GM19023 (cell line): Measurements from ENCODE around the gene PEAK1.

ENCODE experiments used
- ATAC-seq: cut with Tn5 transposase; IDR thresholded peaks from one replicate; pipeline ENCODE4 v1.9.1; 2021; ENCODE audit warnings: mild to moderate bottlenecking, moderate library complexity; ENCODE audit not compliant: unreplicated experiment

Gene PEAK1

DNA sequence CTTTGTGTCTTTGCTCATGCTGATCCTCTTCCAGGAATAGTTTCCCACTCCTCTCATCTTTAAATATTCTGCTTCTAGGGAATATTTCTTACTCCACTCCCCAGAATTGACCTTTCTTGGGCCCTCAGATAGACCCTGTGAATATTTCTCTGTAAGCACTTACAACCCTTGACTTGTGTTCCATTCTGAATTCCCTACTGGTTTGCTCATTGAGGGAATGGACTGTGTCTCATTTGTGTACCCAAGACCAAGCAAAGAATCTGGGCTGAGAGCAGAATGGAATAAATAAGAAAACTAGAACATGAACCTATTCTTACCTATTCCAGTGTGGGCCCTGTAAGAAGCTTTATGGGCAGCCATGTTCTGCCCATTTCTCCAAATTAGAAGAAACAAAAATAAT is 276.3 kb downstream of the PEAK1 start:
- ATAC-seq: no peak

DNA sequence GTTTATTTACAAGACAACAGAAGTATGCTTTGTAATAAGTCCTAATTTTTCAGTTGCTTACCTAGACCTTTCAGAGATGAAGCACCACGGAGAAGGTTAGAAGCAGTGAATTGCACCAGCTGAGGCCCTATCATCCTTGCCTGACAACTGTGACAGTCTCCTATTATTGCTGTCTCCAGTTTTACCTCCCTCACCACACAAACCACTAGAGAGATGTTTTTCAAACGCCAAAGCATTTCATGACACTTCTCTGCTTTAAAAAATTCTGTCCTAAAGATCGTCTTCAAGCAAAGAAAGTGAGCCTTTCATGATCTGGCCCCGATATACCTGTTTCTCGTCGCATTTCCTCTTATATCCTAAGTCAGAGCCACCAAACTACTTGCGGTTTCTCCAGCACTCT is 276.7 kb downstream of the PEAK1 start:
- no peak for ATAC-seq

GRCh38 chr15:77140220-77140619 is 279.7 kb downstream of the PEAK1 start:
- ATAC-seq: no peak

- ATAC-seq: no peak
Measured at GRCh38 chr15:77139312-77139711, 280.6 kb downstream of the PEAK1 start.

- ATAC-seq: no peak
Measured at GRCh38 chr15:77138167-77138522, 281.8 kb downstream of the PEAK1 start.

GRCh38 chr15:77135181-77135580 is 284.7 kb downstream of the PEAK1 start:
- ATAC-seq: no peak

DNA sequence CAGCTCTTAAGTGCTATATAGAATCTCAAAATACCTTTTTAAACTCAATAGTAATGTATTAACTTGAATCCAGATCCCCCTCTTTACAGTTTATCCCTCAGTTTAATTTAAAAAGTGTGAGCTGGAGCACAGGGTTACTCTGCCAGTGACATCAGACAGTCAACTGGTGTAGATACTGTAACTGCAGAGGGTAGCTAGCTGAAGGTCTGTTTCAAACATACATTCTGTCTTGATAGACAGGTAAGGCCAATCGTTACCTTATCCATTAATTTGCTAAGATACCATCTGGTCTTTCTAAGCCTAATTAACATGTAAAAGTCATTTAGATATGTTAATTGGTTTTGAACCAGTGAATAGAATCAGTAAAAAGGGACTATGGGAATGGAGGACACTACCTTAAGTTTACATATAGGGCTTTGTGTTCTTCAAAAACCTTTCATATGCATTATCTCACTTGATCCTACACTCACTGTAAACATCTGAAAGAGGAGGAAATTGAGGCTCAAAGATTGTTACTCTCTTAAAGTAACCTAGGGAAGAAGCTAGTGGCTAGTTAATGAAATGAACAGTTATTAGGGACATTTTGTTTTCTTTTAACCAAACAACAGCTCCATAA is 289.5 kb downstream of the PEAK1 start:
- ATAC-seq: no peak

DNA sequence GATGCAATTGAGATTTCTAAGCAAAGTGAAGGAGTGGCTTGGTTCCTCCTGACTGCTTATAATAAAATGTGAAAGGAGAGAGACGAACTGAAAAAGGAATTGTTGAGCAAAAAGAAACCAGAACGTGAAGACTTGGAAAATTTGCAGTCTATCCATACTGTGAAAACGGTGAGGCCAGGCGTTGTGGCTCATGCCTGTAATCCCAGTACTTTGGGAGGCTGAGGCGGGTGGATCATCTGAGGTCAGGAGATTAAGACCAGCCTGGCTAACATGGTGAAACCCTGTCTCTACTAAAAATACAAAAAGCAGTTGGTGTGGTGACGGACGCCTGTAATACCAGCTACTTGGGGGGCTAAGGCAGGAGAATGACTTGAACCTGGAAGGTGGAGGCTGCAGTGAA is 292.3 kb downstream of the PEAK1 start:
- ATAC-seq: no peak

GRCh38 chr15:77126529-77127326 is 293.2 kb downstream of the PEAK1 start:
- no peak for ATAC-seq

- no peak for ATAC-seq
Measured at GRCh38 chr15:77123854-77124253, 296.1 kb downstream of the PEAK1 start.

DNA sequence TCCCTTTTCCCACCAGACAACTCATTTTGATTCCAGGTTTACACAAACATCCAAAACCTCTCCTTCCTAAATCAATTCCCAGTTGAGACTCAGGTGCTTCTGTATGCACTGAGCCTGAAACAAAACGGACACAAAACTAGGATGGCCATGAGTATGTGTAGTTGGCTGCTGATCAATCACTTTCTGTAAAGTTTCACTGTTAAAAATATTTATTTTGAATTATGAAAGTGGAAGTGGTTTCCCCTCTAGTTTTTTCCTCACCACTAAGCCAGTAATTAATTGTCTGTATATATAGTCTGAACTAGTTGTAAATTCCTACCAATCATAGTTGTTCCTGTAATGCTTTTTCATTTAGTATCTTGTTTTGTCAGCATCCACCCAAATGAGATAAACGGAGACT is 297.3 kb downstream of the PEAK1 start:
- ATAC-seq: no peak

- ATAC-seq: no peak
Measured at GRCh38 chr15:77121599-77121998, 298.3 kb downstream of the PEAK1 start.

- ATAC-seq: no peak
Measured at GRCh38 chr15:77120576-77120975, 299.3 kb downstream of the PEAK1 start.

DNA sequence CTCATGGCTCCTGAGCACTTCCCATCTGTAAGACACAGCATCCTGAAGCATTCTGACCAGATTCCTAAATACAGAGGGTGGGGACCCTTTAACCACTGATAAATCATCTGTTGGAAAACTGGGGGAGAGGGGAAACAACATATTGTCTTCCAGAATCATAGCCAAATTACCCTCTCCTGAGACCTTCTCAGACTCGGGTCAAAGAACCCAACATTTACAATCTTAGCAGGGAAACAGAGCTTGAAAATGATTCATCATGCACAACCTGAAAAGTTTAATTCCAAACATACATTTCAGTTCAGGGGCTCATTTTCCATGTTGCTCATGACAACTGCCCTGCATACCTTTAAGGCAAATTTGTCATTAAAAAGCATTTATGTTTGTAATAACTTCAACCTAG is 300.5 kb downstream of the PEAK1 start:
- ATAC-seq: no peak

DNA sequence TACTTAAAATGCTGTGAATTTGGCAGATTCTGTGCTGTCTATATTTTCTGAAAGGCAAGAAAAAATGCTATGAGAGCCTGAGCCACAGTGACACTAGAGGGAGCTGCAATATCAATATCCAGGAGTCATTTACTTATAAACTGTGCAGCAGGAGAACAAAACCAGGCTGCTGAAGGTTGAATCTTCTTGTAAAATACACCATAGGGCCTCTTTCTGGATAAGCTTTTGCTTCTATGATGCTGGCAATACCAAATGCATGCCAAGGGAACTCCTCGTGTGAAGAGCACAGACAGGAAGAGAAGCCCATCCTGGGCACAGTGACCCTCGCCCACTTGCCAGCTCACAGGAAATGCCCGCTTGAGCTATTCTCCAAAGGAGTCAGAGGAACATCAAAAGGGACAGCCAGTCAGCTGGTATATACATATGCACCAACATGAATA is 301.0 kb downstream of the PEAK1 start:
- ATAC-seq: no peak

DNA sequence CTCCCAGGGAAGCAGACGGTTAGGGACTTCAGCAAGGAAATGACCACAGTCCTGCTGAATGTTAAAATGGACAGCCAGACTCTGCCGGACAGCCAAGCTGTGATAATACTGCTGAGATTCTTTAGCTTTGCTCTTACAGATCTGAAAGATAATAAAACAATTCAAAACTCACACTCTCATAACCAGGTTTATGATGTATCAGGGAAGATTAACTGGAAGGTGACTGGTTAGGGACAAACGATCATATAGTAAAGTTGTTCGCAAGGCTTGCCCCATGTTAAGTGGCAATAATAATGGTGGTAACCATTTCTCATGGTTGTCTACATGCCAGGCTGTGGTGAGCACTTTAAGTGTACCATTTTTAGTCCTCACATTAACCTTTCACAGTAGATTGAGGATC is 304.7 kb downstream of the PEAK1 start:
- ATAC-seq: no peak

DNA sequence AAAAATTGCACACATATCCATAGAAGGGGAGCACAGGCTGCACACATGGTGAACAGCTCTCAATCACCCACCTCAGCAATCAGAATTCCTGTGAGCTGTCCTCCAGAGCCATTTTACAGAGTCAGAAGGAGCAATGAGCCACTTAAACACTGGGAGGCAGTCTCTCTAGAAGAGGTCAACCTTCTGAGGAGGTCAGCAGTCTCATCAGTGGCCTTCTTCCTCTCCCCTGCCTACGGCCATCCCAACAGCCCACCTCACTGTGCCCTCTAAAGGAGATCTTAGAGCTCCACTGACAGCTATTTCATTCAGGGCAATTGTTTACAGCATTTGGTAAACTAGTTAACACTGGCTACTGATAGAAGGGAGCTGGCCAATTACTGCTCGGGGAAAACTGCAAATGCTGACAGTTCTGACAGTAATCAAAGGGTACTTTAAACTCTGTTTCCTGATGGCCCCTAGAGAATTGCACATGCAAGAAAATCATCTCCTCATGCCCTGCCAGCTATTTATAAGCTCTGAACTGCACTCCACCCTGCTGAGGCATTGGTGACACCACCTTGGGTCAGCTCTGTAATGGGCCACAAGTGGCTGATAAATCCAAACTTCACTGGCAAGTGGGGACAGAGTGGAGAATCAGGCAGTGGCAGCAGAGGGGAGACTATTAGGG is 306.9 kb downstream of the PEAK1 start:
- ATAC-seq: no peak

DNA sequence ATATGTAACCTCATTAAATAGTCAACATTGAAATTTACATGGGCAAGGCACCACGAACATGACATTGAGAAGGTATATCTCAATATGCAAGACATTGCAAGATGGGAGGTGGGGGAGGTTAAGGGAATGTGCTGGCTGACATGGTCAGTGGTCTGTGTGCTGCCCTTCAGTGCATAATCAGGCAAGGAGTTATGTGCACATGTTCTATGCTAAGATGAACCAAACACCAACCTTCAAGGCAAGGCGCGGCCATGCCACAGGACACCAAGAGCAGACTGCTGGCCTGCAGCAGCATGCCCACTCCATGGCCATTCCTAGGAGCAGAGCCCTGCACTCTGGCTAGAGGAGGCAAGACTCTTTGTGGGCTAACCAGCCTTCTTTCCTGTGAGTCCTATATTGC is 308.1 kb downstream of the PEAK1 start:
- ATAC-seq: no peak

GRCh38 chr15:77107531-77108355 is 312.2 kb downstream of the PEAK1 start:
- ATAC-seq: no peak

DNA sequence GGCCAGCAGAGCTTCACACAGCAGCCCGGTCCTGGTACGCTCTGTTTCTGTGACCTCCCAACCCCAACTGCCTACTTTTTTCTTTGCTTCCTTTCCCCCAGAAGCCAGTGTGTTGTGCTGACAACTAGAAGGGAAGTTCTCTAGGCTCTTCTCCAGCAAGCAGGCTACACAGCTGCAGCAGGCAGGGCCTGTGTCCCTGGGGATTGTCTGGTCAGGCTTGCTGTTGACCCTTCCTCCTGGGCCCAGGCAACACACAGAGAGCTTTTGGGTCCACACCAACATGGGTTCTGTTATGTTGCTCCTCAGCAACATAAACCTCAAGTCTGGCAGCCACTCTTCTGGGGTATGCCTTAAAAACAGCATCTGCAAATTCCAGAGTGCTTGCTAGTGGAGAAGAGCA is 312.8 kb downstream of the PEAK1 start:
- no peak for ATAC-seq

- ATAC-seq: no peak
Measured at GRCh38 chr15:77104155-77104554, 315.7 kb downstream of the PEAK1 start.
